Measurements from ENCODE around the gene SLBP.

GRCh38 chr4:1660948-1661677 lies 51.0 kb downstream of the SLBP start:
- TF ChIP-seq GATA2 (IDR thresholded peaks at IDR 0.05; ENCODE audit: low read depth, low read length) (no peak), GATA3 (IDR thresholded peaks at IDR 0.05; ENCODE audit: low read depth, low read length) (no peak)

Measured in SH-SY5Y (cell line).